Nephron progenitor cell (in vitro differentiated cells): ENCODE results near the gene RAD51B.

Experiments used
- DNase-seq: peaks from one replicate; pipeline ENCODE4 v3.0.0; 2021
- H3K27ac Mint-ChIP-seq: 2 replicates; pipeline ENCODE4 v1.8.0; 2021; ENCODE audit warnings: mild to moderate bottlenecking, moderate library complexity, mixed read lengths
- H3K27me3 Mint-ChIP-seq: 2 replicates; pipeline ENCODE4 v1.8.0; 2021; ENCODE audit warnings: mild to moderate bottlenecking, low read depth, mixed read lengths; ENCODE audit not compliant: poor library complexity
- H3K36me3 Mint-ChIP-seq: 2 replicates; pipeline ENCODE4 v1.8.0; 2021; ENCODE audit warnings: low read depth, mixed read lengths
- H3K4me1 Mint-ChIP-seq: 2 replicates; pipeline ENCODE4 v1.8.0; 2021; ENCODE audit warnings: mixed read lengths
- H3K4me3 Mint-ChIP-seq: 2 replicates; pipeline ENCODE4 v1.8.0; 2021; ENCODE audit warnings: mild to moderate bottlenecking, moderate library complexity, mixed read lengths
- H3K9me3 Mint-ChIP-seq: 2 replicates; pipeline ENCODE4 v1.8.0; 2021; ENCODE audit warnings: mild to moderate bottlenecking, moderate library complexity, mixed read lengths
- TF ChIP-seq, protein P1 (sequence below): fragments of 200-600 bp; sonication (generic); IDR thresholded peaks from 2 replicates; pipeline ENCODE4 v1.5.0; 2021; ENCODE audit warnings: antibody characterized with exemption

RAD51B gene

DNA sequence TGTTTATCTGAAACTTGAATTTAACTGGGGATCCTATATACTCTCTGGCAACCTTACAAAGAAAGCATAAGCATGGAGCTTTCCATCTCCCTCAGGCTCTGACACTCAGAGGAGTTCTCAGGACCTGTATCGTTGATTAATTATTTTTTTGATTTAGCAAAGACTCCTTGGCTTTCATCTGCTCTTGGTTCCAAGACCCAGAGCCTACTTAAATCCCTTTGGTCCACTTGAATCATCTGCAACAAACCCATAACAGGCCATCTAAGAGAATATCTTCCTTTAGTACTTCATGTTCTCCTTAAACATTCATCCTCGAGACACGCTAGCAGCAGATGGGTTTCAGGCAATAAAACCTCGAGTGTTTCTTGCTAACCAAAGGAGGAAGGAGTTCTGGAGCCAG lies 887.9 kb downstream of the RAD51B start:
- Mint-ChIP-seq H3K27ac (no peak overlapping the region), H3K4me1 (peaks cover 29% of the 10 kb centered on the region), H3K27me3 (peaks cover 4% of the 10 kb centered on the region), H3K36me3 (no peaks in the 10 kb centered on the region), H3K9me3 (no peaks in the 10 kb centered on the region), H3K4me3 (no peak overlapping the region)
- TF ChIP-seq, protein P1, sequence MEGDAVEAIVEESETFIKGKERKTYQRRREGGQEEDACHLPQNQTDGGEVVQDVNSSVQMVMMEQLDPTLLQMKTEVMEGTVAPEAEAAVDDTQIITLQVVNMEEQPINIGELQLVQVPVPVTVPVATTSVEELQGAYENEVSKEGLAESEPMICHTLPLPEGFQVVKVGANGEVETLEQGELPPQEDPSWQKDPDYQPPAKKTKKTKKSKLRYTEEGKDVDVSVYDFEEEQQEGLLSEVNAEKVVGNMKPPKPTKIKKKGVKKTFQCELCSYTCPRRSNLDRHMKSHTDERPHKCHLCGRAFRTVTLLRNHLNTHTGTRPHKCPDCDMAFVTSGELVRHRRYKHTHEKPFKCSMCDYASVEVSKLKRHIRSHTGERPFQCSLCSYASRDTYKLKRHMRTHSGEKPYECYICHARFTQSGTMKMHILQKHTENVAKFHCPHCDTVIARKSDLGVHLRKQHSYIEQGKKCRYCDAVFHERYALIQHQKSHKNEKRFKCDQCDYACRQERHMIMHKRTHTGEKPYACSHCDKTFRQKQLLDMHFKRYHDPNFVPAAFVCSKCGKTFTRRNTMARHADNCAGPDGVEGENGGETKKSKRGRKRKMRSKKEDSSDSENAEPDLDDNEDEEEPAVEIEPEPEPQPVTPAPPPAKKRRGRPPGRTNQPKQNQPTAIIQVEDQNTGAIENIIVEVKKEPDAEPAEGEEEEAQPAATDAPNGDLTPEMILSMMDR: no peak
- no peak for DNase-seq

DNA sequence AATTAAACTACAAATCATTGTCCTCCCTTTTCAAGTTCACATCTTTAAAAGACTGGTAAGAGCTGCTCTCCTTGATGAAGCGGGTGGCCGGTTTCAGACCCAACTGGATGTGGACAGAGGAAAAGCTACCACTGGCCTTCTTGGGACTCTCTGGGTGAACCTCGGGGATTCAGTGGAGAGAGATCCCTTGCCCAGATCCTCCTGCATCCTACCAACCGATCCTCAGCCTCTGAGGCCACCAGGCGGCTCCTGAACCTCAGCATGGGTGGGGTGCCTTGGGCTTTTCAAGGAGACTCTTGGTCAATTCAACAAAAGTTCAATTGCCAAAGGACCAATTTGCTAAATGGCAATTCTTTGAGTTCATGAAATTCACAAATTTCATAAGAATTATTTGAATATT lies 888.8 kb downstream of the RAD51B start:
- TF ChIP-seq, protein P1: no peak
- Mint-ChIP-seq H3K27ac (no peak overlapping the region), H3K9me3 (no peaks in the 10 kb centered on the region), H3K4me3 (no peak overlapping the region), H3K27me3 (peaks cover 4% of the 10 kb centered on the region), H3K36me3 (no peaks in the 10 kb centered on the region), H3K4me1 (peaks cover 27% of the 10 kb centered on the region)
- no peak for DNase-seq

- TF ChIP-seq, protein P1: no peak
- Mint-ChIP-seq H3K27me3 (peaks cover 4% of the 10 kb centered on the region), H3K4me3 (no peak overlapping the region), H3K36me3 (no peaks in the 10 kb centered on the region), H3K27ac (no peak overlapping the region), H3K4me1 (peaks cover 27% of the 10 kb centered on the region), H3K9me3 (no peaks in the 10 kb centered on the region)
- DNase-seq: no peak
Observed at GRCh38 chr14:68709007-68709406, 889.4 kb downstream of the RAD51B start.

GRCh38 chr14:68710776-68711175 lies 891.2 kb downstream of the RAD51B start:
- peaks cover 4% of the 10 kb centered on the region for H3K27me3 Mint-ChIP-seq
- no peak overlapping the region for H3K4me3 Mint-ChIP-seq
- H3K36me3 Mint-ChIP-seq: no peaks in the 10 kb centered on the region
- no peak overlapping the region for H3K27ac Mint-ChIP-seq
- no peaks in the 10 kb centered on the region for H3K9me3 Mint-ChIP-seq
- TF ChIP-seq, protein P1: no peak
- no peak for DNase-seq
- H3K4me1 Mint-ChIP-seq: peaks cover 19% of the 10 kb centered on the region

DNA sequence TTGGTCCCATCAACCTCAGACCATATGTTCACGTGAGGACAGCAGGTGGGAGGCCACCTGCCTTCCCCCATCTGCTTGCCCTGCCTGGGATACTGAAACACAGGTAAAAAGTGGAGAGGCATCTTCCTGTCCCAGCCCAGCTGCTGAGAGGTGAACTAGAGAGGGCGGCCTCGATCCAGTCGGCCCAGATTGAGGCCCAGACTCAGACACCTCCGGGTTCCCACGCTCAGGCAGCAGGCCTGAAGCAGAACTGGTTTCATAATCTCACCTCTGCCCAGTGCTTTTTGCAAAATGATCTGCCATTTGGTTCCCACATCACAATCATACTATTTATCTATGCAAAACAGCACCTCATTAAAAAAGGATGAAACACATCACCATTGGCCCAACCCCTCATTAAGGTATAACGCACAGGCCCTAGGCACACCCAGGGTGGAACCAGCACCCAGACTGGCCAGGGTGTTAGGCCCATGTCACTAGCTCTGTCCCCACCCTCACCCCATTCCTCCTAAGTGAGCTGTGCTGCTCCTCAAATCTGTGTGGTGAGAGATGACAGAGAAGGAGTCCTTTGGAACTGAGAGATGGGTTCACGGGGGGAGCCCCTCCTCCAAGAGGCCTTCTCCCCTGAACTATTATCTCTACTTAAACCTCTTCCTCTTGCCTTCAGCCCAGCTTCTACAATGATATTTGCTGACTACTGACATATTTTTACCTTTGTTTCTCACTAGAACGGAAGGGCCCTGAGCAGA lies 892.2 kb downstream of the RAD51B start:
- Mint-ChIP-seq H3K9me3 (no peaks in the 10 kb centered on the region), H3K4me1 (peaks cover 16% of the 10 kb centered on the region), H3K4me3 (no peak overlapping the region), H3K27ac (no peak overlapping the region), H3K36me3 (no peaks in the 10 kb centered on the region), H3K27me3 (peaks cover 4% of the 10 kb centered on the region)
- DNase-seq: no peak
- TF ChIP-seq, protein P1: no peak
